OCI-LY1 (cell line): ENCODE data around the gene KLHL25.

Experiments
- H2AFZ ChIP-seq: fragments of 200-600 bp; sonication (generic), shearing (Covaris generic); 2 replicates; pipeline ENCODE4 v1.6.0; 2014; ENCODE audit warnings: antibody characterized with exemption, mild to moderate bottlenecking, low read length
- H3F3A ChIP-seq: fragments of 200-600 bp; sonication (generic), shearing (Covaris generic); 2 replicates; pipeline ENCODE4 v1.6.0; 2014; ENCODE audit warnings: mild to moderate bottlenecking, antibody characterized with exemption, low read length, moderate library complexity; ENCODE audit not compliant: insufficient read depth
- H3K27ac ChIP-seq: fragments of 200-600 bp; sonication (generic); 2 replicates; pipeline ENCODE4 v1.5.1; 2014; ENCODE audit warnings: low read length, mixed run types, mild to moderate bottlenecking, low read depth; ENCODE audit not compliant: poor library complexity, severe bottlenecking
- H3K27me3 ChIP-seq: fragments of 200-600 bp; sonication (generic); 2 replicates; pipeline ENCODE4 v1.6.0; 2014; ENCODE audit warnings: antibody characterized with exemption, mild to moderate bottlenecking, low read length, moderate library complexity; ENCODE audit not compliant: insufficient read depth
- H3K36me3 ChIP-seq: fragments of 200-600 bp; sonication (generic); 2 replicates; pipeline ENCODE4 v1.6.1; 2014; ENCODE audit warnings: mild to moderate bottlenecking, antibody characterized with exemption, low read length, moderate library complexity, mixed read lengths; ENCODE audit not compliant: insufficient read depth
- H3K4me1 ChIP-seq: fragments of 200-600 bp; sonication (generic); 2 replicates; pipeline ENCODE4 v1.5.1; 2014; ENCODE audit warnings: mild to moderate bottlenecking, low read length, moderate library complexity; ENCODE audit not compliant: insufficient read depth, severe bottlenecking
- H3K4me2 ChIP-seq: fragments of 200-600 bp; sonication (generic), shearing (Covaris generic); 2 replicates; pipeline ENCODE4 v1.6.1; 2014; ENCODE audit warnings: low read length
- H3K4me3 ChIP-seq: fragments of 200-600 bp; sonication (generic); 2 replicates; pipeline ENCODE4 v1.5.1; 2014; ENCODE audit warnings: low read length, low read depth, mild to moderate bottlenecking, mixed read lengths; ENCODE audit not compliant: poor library complexity, severe bottlenecking
- H3K79me2 ChIP-seq: fragments of 200-600 bp; shearing (Covaris generic); 2 replicates; pipeline ENCODE4 v1.6.1; 2016; ENCODE audit warnings: mixed run types, low read length, mixed read lengths; ENCODE audit not compliant: insufficient read depth
- H3K9ac ChIP-seq: fragments of 200-600 bp; sonication (generic), shearing (Covaris generic); 2 replicates; pipeline ENCODE4 v1.6.1; 2014; ENCODE audit warnings: mild to moderate bottlenecking, low read length, mixed read lengths
- H3K9me2 ChIP-seq: fragments of 200-600 bp; sonication (generic), shearing (Covaris generic); 2 replicates; pipeline ENCODE4 v1.6.1; 2014; ENCODE audit warnings: low read depth, mild to moderate bottlenecking, low read length, mixed read lengths
- H3K9me3 ChIP-seq: fragments of 200-600 bp; shearing (Covaris generic); 2 replicates; pipeline ENCODE4 v1.6.1; 2014; ENCODE audit warnings: low read length, mixed read lengths
- H4K20me1 ChIP-seq: fragments of 200-600 bp; sonication (generic), shearing (Covaris generic); 2 replicates; pipeline ENCODE4 v1.6.0; 2016; ENCODE audit warnings: mild to moderate bottlenecking, low read length; ENCODE audit not compliant: insufficient read depth
- CTCF ChIP-seq: fragments of 200-600 bp; sonication (generic), shearing (Covaris generic); IDR thresholded peaks from 2 replicates; pipeline ENCODE4 v1.5.1; 2017; ENCODE audit warnings: mild to moderate bottlenecking, antibody characterized with exemption, low read length, moderate library complexity, mixed read lengths
- EZH2 ChIP-seq: fragments of 200-600 bp; sonication (generic), shearing (Covaris generic); IDR thresholded peaks from 2 replicates; pipeline ENCODE4 v1.8.0; 2017; ENCODE audit warnings: borderline replicate concordance, mixed run types, mild to moderate bottlenecking, antibody characterized with exemption, low read length, moderate library complexity, mixed read lengths

KLHL25 gene

GRCh38 chr15:85727068-85727467, 67.7 kb downstream of the KLHL25 start:
- no peak for TF ChIP-seq CTCF
- TF ChIP-seq EZH2 = no peak
- H3K4me3 ChIP-seq = no peak overlapping the region
- peaks cover 88% of the 10 kb centered on the region for H3K36me3 ChIP-seq
- no peaks in the 10 kb centered on the region for H3K27me3 ChIP-seq
- H3K9ac ChIP-seq = no peak overlapping the region
- H3K79me2 ChIP-seq = no peaks in the 10 kb centered on the region
- H3K9me2 ChIP-seq = no peaks in the 10 kb centered on the region
- H3K4me2 ChIP-seq = no peak overlapping the region
- H4K20me1 ChIP-seq = no peaks in the 10 kb centered on the region
- no peak overlapping the region for H3K27ac ChIP-seq
- H3F3A ChIP-seq = no peaks in the 10 kb centered on the region
- H2AFZ ChIP-seq = no peak overlapping the region
- H3K4me1 ChIP-seq = no peaks in the 10 kb centered on the region
- H3K9me3 ChIP-seq = no peaks in the 10 kb centered on the region

- no peaks in the 10 kb centered on the region for H4K20me1 ChIP-seq
- H2AFZ ChIP-seq = no peak overlapping the region
- H3F3A ChIP-seq = no peaks in the 10 kb centered on the region
- H3K79me2 ChIP-seq = no peaks in the 10 kb centered on the region
- H3K9ac ChIP-seq = no peak overlapping the region
- no peak overlapping the region for H3K4me3 ChIP-seq
- no peak overlapping the region for H3K4me2 ChIP-seq
- H3K27me3 ChIP-seq = no peaks in the 10 kb centered on the region
- TF ChIP-seq CTCF = no peak
- no peak for TF ChIP-seq EZH2
- no peaks in the 10 kb centered on the region for H3K4me1 ChIP-seq
- H3K9me2 ChIP-seq = no peaks in the 10 kb centered on the region
- H3K36me3 ChIP-seq = peaks cover 88% of the 10 kb centered on the region
- H3K9me3 ChIP-seq = no peaks in the 10 kb centered on the region
- no peak overlapping the region for H3K27ac ChIP-seq
These were observed 68.3 kb downstream of the KLHL25 start for GRCh38 chr15:85726454-85726853.

- no peaks in the 10 kb centered on the region for H4K20me1 ChIP-seq
- TF ChIP-seq CTCF (no peak), EZH2 (no peak)
- no peaks in the 10 kb centered on the region for H3F3A ChIP-seq
- no peaks in the 10 kb centered on the region for H3K9me3 ChIP-seq
- H3K9me2 ChIP-seq = no peaks in the 10 kb centered on the region
- H3K4me3 ChIP-seq = no peak overlapping the region
- H3K4me2 ChIP-seq = no peak overlapping the region
- H3K4me1 ChIP-seq = no peaks in the 10 kb centered on the region
- H3K79me2 ChIP-seq = no peaks in the 10 kb centered on the region
- no peak overlapping the region for H3K27ac ChIP-seq
- peaks cover 88% of the 10 kb centered on the region for H3K36me3 ChIP-seq
- no peaks in the 10 kb centered on the region for H3K27me3 ChIP-seq
- no peak overlapping the region for H3K9ac ChIP-seq
- no peak overlapping the region for H2AFZ ChIP-seq
These were observed 69.2 kb downstream of the KLHL25 start for GRCh38 chr15:85725564-85725963.
